HG02610 (cell line): ENCODE results near the gene TCEANC.

Experiments
- ATAC-seq: cut with Tn5 transposase; IDR thresholded peaks from one replicate; pipeline ENCODE4 v1.9.1; 2021; ENCODE audit warnings: mild to moderate bottlenecking, moderate library complexity; ENCODE audit not compliant: unreplicated experiment

The TCEANC gene

DNA sequence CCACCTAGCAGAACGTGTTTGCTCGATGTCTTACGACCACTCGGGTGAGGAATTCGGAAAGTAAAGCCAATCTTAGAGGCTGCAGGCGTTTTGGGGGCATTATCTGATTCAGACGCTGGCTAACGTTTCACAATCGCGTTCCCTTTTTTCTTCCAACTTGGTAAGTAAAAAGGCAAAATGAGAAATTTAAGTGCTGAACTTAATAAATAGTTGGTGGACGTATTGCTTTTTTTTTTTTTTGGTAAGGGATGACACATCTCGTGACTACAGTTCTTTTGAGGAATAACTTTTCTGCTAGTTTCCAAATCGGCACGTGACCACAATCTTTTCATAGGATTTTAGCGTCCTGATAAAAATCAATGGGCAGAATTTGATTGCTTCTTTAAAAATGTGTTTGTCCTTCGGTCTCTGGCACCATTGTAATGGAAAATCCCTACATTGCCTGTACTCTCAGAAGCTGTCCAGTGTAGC, 36.8 kb downstream of the TCEANC start:
- ATAC-seq = no peak

GRCh38 chrX:13690836-13691235, 37.9 kb downstream of the TCEANC start:
- ATAC-seq = no peak

- ATAC-seq = no peak
Measured at GRCh38 chrX:13691841-13692371, 39.0 kb downstream of the TCEANC start.

DNA sequence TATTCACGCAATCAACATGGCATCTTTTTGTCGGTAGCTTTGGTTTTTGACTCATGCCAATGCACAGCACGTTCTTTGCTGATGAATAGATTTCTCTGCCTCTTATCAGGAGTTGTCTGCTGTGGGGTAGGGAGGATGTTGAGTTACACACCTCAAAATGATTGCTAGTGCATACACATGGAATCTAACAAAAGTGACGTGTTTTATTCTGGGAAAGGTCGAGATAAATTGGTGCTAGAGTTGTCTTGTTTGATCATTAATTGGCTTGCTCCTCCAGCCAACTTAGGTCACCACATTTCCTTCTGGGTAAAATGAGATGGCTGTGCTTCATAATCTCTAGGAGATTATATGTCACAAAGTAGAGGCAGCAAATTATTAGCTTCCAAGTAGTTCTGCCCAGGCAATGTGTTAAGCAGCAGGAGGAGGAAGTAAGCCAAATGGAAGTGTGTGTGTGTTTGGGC, 39.9 kb downstream of the TCEANC start:
- no peak for ATAC-seq

DNA sequence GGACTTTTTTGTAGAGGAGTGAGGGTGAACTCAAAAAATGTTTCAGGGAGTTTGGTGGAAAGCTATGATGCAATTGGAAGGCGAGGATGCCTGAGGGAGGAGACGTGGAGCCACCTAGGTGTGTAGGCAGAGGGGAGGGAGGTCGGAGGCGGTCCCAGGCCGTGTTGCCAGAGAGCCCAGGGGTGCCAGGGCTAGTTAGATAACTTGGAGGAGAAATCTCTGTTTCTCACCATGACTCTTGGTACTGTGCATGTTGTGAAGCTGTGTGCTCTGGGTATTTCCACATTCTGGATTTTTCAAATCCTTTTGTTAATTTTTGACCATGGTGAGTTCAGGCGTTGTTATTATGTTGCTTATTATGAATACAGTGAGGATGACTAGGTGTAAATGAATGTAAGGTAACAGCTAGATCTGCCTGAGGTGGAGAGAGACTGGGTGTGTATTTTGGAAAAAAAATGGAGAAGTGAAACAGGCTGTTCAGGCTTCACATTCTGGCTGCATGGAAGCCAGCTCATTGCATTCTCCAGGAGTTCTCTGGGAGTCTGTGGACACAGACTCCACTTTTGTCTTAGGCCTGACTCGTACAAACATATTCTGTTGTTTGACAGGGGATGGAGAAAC, 40.5 kb downstream of the TCEANC start:
- ATAC-seq = no peak

DNA sequence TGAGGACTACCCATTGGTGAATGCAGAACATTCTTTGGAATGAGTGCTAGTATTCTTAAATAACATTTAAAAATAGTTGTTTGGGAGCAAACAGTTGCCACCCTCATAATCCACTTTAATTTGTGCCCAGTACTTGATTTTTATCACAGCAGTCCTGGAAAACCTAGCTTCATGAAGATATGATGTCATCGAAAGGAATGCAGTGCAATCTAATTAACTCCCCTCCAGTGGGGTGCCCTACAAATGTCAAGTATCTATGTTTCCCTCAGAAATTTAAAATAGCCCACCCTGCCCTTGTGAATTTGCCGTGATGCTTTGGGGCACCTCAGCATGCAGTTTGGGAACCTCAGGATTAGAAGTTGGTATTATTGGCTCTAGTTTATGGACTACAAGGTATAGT, 41.4 kb downstream of the TCEANC start:
- ATAC-seq = no peak

DNA sequence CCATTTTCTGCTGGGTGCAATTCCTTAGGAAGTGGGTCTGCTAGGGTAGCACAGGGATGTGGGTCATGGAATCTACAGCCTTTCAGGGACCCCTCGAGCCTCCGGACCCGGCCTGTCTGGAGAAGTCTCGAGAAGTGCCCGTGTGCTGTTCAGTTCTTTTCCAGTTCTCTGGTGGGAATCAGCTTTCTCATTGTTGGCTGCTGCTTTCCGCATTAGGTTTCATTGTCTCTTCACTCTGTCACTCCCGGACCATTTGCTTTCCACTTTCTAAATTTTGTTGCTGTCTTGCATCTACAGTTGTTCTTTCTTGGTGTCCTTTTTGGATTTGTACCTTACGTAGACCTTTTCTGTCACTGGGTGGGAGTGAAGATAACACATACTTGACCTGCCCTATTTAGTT, 42.0 kb downstream of the TCEANC start:
- no peak for ATAC-seq

DNA sequence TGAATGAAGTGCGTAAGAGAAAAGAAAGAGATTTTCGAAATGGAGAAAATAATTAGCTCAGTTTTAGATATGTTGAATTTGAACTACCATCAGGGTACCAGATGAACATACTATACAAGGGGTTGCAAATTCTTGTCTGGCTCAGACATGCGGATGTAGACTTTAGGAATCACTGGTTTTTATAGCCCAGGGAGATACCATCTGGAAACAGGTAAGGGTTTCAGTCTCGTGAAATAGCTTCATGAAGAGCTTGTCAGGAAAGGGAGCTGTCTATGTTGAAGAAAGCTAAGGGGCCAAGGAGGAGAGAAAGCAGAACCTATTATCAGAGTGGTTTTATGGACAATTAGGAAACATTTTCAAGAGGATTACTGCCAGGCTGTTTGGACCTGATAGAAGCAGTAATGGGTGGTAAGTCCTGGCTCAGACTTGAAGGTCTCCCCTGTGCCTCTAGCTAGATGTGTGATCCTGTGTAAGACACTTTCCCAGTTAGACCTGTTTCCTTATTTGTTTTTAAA, 42.7 kb downstream of the TCEANC start:
- ATAC-seq = no peak

- ATAC-seq = peak; percentile 67
Measured at GRCh38 chrX:13697455-13697854, 44.5 kb downstream of the TCEANC start.

DNA sequence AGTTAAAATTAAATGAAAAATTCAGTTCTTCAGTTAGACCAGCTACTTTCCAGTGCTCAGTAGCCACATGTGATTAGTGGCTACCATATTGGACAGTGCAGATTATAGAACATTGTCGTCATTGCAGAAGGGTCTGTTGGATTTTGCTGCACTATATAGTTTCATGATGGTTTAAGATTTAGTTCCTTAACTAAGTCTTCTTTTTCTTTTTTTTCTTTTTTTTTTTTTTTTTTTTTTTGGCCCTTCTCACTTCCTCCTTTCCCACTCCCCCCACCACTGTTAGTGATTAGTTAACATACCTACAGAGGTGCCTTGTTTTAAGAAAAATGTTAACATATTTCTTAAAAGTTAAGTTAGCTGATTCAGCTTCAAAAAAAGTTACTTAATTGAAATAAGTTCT, 45.0 kb downstream of the TCEANC start:
- peak; percentile 4 for ATAC-seq

GRCh38 chrX:13698432-13698831, 45.5 kb downstream of the TCEANC start:
- ATAC-seq = no peak

- peak; percentile 64 for ATAC-seq
Measured at GRCh38 chrX:13699183-13699826, 46.4 kb downstream of the TCEANC start.

GRCh38 chrX:13700380-13700779, 47.4 kb downstream of the TCEANC start:
- ATAC-seq = no peak

DNA sequence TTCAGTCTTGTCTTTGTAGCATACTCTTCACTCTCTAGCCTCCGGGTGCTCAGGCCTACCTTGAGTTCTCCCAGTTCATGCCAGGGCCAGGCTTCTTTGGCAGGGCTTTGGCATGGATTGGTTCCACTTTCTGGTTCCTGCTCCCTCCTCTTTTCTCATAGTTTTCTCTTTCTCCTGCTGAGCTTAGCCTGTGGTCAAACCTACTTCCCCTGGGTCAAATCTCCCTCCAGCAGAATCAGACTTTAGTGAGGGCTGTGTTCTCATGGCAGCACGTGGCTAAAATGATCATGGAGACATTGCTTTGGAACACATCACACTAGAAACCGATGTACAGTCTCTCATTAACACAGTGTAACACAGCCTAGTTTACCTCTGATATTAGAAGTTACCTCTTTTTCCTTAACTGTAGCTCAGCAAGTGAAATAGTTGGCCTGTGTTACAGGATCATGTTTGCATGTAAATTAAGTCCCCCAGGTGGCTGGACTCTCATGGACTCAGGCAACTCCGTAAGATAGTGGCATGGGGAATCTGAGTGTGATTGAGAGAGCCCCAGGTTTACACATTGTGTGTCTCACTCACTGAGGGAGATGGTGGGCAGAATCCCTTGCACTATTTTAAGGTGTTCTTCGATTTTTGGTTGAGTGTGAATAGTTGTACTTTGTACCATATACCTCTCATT, 49.3 kb downstream of the TCEANC start:
- ATAC-seq = no peak

GRCh38 chrX:13703135-13703534, 50.2 kb downstream of the TCEANC start:
- no peak for ATAC-seq

- ATAC-seq = no peak
Measured at GRCh38 chrX:13703589-13703988, 50.6 kb downstream of the TCEANC start.

DNA sequence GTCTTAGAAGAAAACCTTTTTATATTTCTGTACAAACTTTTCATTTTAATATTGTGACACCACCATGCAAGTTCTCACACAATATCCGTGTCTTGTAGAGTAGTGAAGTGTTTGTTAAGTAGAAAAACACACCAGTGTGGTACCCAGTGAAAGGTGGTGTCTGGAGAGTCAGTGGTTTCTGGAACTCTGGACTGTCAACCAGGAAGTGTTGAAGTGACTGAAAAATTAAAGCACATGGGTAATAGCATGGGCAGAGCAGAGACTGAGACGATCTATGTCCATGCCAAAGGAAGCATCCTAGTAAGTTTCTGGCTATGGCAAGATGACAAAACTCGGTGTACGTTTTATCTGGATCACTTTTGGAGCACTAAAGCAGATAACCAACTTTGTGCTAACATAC, 58.2 kb downstream of the TCEANC start:
- ATAC-seq = no peak
